ENCODE data around the gene SFTPB. TPM values are rescaled to one million over a fixed set of nuclear protein-coding genes. Genes with fewer than 3 reads are reported as not detected.

SFTPB gene
- total RNA-seq, 1 donor from 2014 or later, result not detected

- no peak for DNase-seq (ENCODE audit: low spot score)
Observed at GRCh38 chr2:85703329-85703728, 35.3 kb upstream of the SFTPB start.

DNA sequence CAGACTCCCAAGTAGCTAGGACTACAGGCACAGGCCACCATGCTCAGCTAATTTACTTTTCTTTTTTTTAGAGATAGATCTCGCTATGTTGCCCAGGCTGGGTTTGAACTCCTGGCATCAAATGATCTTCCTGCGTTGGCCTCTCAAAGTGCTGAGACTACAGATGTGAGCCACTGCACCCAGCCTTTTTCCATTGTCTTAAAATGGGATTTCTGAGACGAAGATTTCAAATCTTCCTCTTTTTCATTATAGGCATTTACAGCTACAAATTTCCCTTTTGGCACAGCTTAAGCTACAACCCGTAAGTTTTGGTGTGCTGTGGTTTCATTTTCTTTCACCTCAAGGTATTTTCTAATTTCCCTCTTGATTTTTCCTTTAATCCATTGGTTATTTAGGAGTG lies 34.8 kb upstream of the SFTPB start:
- DNase-seq (ENCODE audit: low spot score), result no peak

DNA sequence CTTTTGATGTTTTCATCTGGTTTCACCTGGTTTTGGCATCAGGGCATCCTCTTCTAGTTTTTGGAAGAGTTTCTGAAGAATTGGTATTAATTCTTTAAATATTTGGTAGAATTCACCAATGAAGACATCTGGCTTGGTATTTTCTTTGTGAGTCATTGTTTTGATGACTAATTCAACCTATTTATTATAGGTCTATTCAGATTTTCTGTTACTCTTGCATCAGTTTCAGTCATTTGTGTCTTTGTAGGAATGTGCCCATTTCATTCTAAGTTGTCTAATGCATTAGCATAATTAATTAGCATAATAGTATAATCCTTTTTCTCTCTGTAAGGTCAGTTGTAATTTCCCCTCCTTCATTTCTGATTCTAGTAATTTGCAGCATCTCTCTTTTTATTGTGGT lies 34.2 kb upstream of the SFTPB start:
- DNase-seq (ENCODE audit: low spot score), result no peak

DNA sequence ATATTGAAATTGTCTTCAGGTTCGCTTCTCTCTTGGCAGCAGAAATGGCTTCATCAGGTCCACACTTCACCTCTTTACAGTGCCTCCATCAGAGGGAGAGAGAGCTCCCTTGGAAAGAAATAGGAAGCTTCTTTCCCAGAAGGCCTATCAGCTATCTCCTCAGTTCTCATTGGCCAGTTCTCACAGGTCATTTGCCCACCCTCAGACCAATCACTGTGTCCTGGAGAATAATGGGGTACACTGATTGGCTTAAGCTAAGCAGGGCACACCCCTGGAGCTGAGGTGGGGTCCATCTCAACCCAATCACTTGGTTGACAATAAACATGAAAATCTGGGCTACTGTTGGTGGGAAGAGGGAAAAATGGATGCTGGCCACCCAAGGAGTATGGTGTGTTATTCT lies 31.3 kb upstream of the SFTPB start:
- no peak for DNase-seq (ENCODE audit: low spot score)

- DNase-seq (ENCODE audit: low spot score), result no peak
Observed at GRCh38 chr2:85698880-85699254, 30.9 kb upstream of the SFTPB start.

DNA sequence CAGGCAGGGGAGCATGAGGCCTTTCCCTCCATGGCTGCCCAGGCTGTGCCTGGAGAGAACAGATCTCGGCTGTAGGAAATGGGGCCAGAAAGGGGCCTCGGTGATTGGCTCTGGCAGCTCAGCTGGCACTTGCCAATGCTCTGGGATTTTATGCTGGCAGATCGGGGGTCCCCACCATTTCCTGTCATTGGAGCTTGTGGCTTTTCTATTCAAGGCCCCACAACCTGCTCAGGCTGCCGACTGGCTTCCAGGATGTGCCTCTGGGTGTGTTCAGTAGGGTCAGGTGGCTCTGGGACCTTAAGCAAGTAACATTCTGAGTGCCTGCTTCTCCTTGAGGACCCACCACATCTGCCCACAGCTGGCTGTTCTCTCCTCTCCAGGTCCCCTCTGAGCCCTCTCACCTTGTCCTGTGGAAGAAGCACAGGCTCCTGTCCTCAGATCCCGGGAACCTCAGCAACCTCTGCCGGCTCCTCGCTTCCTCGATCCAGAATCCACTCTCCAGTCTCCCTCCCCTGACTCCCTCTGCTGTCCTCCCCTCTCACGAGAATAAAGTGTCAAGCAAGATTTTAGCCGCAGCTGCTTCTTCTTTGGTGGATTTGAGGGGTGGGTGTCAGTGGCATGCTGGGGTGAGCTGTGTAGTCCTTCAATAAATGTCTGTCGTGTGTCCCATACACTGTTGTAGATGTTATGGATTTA lies 30.3 kb upstream of the SFTPB start:
- no peak for DNase-seq (ENCODE audit: low spot score)

DNA sequence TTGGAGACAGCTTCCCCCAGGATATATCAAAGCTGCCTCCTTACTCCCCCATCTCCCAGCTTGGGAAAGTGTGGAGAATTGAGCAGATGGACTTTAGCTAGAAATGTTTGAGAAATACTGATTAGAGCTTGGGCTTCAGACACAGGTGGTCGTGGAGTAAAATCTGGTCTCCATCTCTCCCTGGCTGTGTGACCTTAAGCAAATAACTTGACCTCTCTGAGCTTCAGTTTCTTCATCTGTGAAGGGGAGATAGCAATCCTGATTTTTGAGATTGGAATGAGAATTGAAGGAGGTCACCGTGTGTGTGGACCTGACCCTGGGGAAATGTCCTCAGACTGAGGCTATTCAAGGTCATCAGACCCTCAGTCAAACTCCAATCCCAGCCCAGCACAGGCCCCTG lies 29.7 kb upstream of the SFTPB start:
- no peak for DNase-seq (ENCODE audit: low spot score)

DNA sequence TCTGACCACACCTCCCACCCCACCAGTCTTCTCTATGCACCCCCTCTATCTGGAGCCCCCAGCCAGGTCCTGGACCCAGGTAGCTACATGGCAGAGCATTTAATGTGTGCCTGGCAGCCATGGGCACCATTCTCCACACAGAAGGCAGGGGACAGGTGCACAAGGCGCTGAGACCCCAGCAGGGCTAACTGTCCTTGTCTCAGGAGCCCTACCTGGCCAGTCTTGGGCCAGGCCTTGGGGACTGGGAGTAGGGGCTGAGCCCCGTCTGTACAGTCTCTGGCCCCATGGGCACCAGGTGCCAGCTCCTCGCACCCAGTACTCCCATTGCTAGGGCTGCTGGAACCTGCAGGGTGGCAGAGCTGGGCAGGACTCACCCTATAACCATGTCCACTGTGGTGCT lies 29.1 kb upstream of the SFTPB start:
- no peak for DNase-seq (ENCODE audit: low spot score)

DNA sequence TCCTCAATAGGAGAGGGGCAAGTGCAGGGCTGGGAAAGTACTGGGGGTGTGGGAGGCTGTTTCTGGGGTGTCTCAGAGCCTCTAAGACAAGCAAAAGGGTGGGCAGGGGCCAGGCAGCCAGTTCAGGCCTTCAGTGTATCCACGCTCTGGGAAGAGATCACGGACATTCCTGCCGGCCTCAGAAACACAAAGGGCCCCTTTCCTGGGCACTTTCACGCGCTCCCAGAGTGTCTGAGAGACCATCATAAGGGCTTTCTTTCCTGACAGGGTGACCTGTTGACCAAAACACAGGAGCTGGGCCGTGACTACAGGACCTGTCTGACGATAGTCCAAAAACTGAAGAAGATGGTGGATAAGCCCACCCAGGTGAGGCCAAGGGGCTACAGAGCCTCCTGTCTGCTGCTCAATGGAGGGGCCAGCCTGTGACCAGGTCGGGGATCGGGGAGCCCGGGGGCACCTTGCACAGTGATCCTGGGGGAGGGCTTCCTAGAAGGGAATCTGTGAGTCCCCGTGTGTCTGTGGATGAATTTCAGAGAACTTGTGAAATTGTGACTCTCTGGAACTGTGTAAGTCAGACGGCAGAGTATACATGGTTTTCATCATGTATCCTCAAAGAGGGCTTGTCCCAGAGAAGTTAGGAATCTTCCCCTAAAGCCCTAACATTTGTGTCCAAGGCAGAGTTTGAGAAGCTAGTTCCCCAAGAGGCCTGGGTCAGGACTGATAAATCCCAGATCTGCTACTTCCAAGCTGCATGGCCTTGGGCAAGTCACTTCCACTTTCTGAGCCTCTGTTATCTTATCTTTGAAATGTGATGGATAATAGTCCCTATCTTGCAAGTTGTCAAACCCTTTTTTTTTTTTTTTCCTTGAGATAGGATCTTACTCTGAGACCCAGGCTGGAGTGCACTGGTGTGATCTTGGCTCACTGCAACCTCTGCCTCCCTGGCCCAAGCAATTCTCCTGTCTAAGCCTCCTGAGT lies 28.0 kb upstream of the SFTPB start:
- DNase-seq (ENCODE audit: low spot score), result peak; percentile 81

DNA sequence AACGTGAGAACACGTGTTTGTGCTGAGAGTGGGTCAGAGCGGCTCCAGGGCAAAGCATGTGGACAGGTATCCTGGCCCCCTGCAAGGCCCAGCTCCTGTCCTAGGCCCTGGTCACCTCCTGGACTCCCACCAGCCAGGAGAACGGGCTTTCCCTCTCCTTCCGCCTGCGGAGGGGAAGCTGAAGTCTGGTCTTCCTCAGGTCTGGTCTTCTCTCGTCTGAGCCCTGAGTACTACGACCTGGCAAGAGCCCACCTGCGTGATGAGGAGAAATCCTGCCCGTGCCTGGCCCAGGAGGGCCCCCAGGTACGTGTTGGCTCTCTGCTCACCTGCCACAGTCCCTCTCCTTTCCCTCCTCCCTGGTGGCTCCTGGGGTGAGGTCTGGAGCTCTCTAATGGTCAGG lies 27.1 kb upstream of the SFTPB start:
- peak; percentile 85 for DNase-seq (ENCODE audit: low spot score)

DNA sequence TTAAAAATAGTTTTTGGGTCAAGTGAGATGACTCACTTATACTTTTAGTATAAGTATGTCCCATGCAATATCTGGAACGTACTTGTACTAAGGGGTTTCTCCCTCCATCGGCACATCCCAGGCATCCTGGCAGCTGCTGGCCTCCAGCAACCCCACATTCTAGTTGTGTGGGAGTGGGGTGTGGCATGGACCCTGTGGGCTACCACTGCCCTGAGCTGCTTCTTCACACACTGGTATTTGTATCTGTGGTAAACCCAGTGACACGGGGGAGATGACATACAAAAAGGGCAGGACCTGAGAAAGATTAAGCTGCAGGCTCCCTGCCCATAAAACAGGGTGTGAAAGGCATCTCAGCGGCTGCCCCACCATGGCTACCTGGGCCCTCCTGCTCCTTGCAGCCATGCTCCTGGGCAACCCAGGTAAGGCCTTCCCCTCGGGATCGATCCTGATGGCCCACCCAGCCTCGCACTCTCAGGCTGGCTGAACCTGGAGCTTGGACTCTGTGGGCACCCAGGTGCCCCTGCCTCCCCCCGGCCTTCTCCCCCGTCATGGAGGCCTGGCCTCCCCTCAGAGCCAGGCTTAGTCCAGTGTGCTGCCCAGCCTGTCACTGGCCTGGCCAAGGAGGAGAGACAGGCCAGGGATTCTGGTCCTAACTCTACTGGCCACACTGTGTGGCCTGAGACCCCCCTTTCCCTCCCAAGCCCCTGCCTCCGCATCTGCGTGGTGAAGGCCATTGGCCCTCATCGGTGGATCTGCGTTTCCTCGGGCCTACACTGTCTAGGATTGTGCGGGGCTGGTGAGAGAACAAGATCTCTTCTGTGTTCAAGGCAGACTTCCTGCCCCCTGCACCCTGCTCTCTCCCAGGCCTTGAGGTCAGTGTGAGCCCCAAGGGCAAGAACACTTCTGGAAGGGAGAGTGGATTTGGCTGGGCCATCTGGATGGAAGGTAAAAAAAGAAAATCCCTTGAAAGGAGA lies 26.3 kb upstream of the SFTPB start, which contains the start of gene GNLY:
Gene GNLY, plus strand, starts transcription at position 307 of the 974 bp plus-strand sequence. Its CDS starts 61 bp downstream, at position 368.
- peak; percentile 55 for DNase-seq (ENCODE audit: low spot score)

GRCh38 chr2:85692039-85692645 lies 24.1 kb upstream of the SFTPB start:
- DNase-seq (ENCODE audit: low spot score), result peak; percentile 37

DNA sequence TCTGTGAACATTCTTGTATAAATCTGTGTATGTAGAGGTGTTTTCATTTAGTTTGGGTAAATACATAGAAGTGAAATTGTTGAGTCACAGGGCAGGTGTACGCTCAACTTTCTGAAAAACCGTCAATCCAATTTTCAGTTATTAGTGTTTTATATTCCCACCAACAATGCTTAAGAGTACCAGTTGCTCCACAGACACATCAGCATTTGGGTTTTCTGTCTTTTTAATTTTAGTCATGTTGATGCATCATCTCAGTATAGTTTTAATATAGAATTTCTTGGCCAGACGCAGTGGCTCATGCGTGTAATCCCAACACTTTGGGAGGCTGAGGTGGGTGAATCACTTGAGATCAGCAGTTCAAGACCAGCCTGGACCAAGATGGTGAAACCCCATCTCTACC lies 22.9 kb upstream of the SFTPB start:
- no peak for DNase-seq (ENCODE audit: low spot score)

GRCh38 chr2:85684806-85685205 lies 16.8 kb upstream of the SFTPB start:
- peak; percentile 69 for DNase-seq (ENCODE audit: low spot score)

- peak; percentile 1 for DNase-seq (ENCODE audit: low spot score)
Observed at GRCh38 chr2:85684380-85684779, 16.4 kb upstream of the SFTPB start.

GRCh38 chr2:85682378-85682777 lies 14.4 kb upstream of the SFTPB start:
- DNase-seq (ENCODE audit: low spot score), result peak; percentile 53

DNA sequence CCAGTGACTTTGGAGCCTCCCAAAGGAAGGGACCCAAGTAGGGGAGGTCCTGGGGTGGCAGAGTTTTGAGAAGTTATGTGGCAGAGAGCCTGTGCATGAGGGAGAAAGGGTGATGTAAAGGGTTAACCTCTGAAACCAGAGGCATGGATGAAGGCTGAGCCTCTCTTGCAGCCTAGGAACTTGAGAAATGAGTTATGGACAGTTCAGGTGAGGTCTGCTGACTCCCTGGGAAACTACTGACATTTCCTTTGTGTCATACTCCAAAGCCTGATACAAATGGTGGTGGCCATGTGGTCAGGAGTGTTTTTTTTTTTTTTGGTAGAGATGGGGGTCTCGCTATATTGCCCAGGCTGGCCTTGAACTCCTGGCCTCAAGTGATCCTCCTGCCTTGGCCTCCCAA lies 13.8 kb upstream of the SFTPB start:
- peak; percentile 2 for DNase-seq (ENCODE audit: low spot score)

- peak; percentile 60 for DNase-seq (ENCODE audit: low spot score)
Observed at GRCh38 chr2:85681372-85681763, 13.4 kb upstream of the SFTPB start.

- no peak for DNase-seq (ENCODE audit: low spot score)
Observed at GRCh38 chr2:85680707-85681371, 12.8 kb upstream of the SFTPB start.
